Lung (tissue), 12 donors: Measurements from ENCODE around the gene ZCCHC17. TPM values are rescaled to one million over a fixed set of nuclear protein-coding genes. Genes with fewer than 3 reads are reported as not detected.

Experiments used
- ATAC-seq: fragments of 200-7000 bp; cut with Tn5 transposase; one replicate; pipeline ENCODE4 v1.9.1; 2020; ENCODE audit warnings: moderate number of reproducible peaks; ENCODE audit not compliant: insufficient read depth, low FRiP score
- DNase-seq, 3 donors: peaks; one replicate each; pipeline ENCODE4 v3.0.0-alpha.2; 2013 to 2017
- H3K27ac ChIP-seq, 2 donors: one replicate each; pipeline ENCODE4 v1.5.1; 2013; ENCODE audit warnings: mild to moderate bottlenecking in 2 of 2, moderate library complexity in 2 of 2, control low read depth in 1 of 2, inconsistent platforms in 1 of 2, low read depth in 1 of 2, low read length in 1 of 2
- H3K27me3 ChIP-seq, 3 donors: one replicate each; pipeline ENCODE4 v1.5.1; 2013; ENCODE audit warnings: low read length in 2 of 3; ENCODE audit not compliant: control insufficient read depth in 3 of 3, insufficient read depth in 3 of 3
- H3K36me3 ChIP-seq, 4 donors: one replicate each; pipeline ENCODE4 v1.5.1; 2013; ENCODE audit warnings: low read length in 4 of 4, mild to moderate bottlenecking in 1 of 4, moderate library complexity in 1 of 4; ENCODE audit not compliant: control insufficient read depth in 4 of 4, insufficient read depth in 4 of 4
- H3K4me1 ChIP-seq, 5 donors: one replicate each; pipeline ENCODE4 v1.5.1; 2013; ENCODE audit warnings: low read length in 5 of 5, mild to moderate bottlenecking in 2 of 5, moderate library complexity in 1 of 5; ENCODE audit not compliant: control insufficient read depth in 5 of 5, insufficient read depth in 5 of 5
- H3K4me3 ChIP-seq: one replicate; pipeline ENCODE4 v1.5.1; 2013; ENCODE audit warnings: mild to moderate bottlenecking, control low read depth, moderate library complexity
- H3K9ac ChIP-seq, 2 donors: one replicate each; pipeline ENCODE4 v1.5.1; 2013; ENCODE audit warnings: low read length in 2 of 2, control low read depth in 1 of 2; ENCODE audit not compliant: insufficient read depth in 1 of 2
- H3K9me3 ChIP-seq, 4 donors: one replicate each; pipeline ENCODE4 v1.5.1; 2013; ENCODE audit warnings: low read length in 3 of 4, mild to moderate bottlenecking in 1 of 4, moderate library complexity in 1 of 4; ENCODE audit not compliant: control insufficient read depth in 4 of 4, insufficient read depth in 3 of 4
- CTCF ChIP-seq: IDR thresholded peaks from 2 replicates; pipeline ENCODE4 v1.5.1; 2012; ENCODE audit warnings: mild to moderate bottlenecking; ENCODE audit errors: control extremely low read depth, extremely low read depth
- WGBS, 2 donors: extraction: QIAGEN DNeasy Blood & Tissue Kit; methylation state at CpG; one replicate each; pipeline ENCODE4 v1.1.7; 2013; 5-methylcytosine and 5-hydroxymethylcytosine counted together
- polyA plus RNA-seq, 2 donors: library from polyadenylated mRNA; stranded (reverse); fragments of 200-250 nt; gene quantifications; one replicate each; pipeline ENCODE4 v1.2.1, GENCODE V29; 2013
- total RNA-seq, 2 donors: library from RNA; depleted of rRNA in 1 of 2; stranded (reverse); fragments of >200 nt in 1 of 2; gene quantifications; one replicate each; pipeline ENCODE4 v1.2.1, GENCODE V29; 2014 to 2021
- donor health status: control.
- donor health status: control.
- donor health status: Bipolar disorder and iron deficiency.
- donor health status: healthy.
- donor health status: DM: yes; HTN: yes; CAD: no.

ZCCHC17 gene
- total and polyA plus RNA-seq, 4 donors: 17.0 to 27.7 (median 21.8) TPM

GRCh38 chr1:31366796-31367195, 70.0 kb downstream of the ZCCHC17 start:
- ATAC-seq (no peak), DNase-seq (no peak)
- Histone ChIP-seq H3K4me3 (no peak overlapping the region), H3K9me3 (no peaks in the 10 kb centered on the region), H3K4me1 (peaks cover 0 to 12% (median 0%) of the 10 kb centered on the region in 5 donors), H3K27me3 (no peaks in the 10 kb centered on the region), H3K27ac (peak overlapping the region in 1 of 2 donors; percentile 17), H3K9ac (no peak overlapping the region), H3K36me3 (peaks cover 14 to 20% (median 17%) of the 10 kb centered on the region in 4 donors)
- WGBS, 2 donors: 85 to 91% methylated on average over 2 of the region's 2 CpGs
- TF ChIP-seq CTCF: no peak

GRCh38 chr1:31368611-31369107, 71.8 kb downstream of the ZCCHC17 start:
- Histone ChIP-seq H3K9ac (no peak overlapping the region), H3K4me1 (peaks cover 0 to 21% (median 5%) of the 10 kb centered on the region in 5 donors), H3K27me3 (no peaks in the 10 kb centered on the region), H3K36me3 (peaks cover 12 to 20% (median 16%) of the 10 kb centered on the region in 4 donors), H3K27ac (peak overlapping the region; percentile 61 to 95), H3K9me3 (no peaks in the 10 kb centered on the region), H3K4me3 (no peak overlapping the region)
- 65 to 84% methylated on average over 3 of the region's 3 CpGs for WGBS, 2 donors
- DNase-seq (peak in 1 of 3 donors; percentile 12), ATAC-seq (no peak)
- TF ChIP-seq CTCF: no peak

DNA sequence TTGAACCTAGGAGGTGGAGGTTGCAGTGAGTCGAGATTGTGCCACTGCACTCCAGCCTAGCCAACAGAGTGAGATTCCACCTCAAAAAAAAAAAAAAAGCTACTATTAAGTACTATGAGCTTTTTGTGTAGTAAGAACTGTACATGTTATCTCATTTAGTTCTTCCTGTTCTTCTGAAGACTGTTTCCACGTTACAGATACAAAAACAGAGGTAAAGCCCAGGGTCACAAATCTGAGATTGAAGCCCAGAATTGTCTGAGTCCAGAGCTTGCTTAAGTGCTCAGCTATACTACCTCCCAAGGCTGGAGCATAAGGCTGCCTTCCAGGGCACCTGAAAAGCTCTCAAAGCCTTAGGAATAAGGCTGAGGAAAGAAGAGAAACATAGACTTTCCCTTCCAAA, 73.2 kb downstream of the ZCCHC17 start:
- Histone ChIP-seq H3K9ac (no peak overlapping the region), H3K4me3 (no peak overlapping the region), H3K36me3 (peaks cover 4 to 19% (median 7%) of the 10 kb centered on the region in 4 donors), H3K27ac (peak overlapping the region in 1 of 2 donors; percentile 95), H3K27me3 (no peaks in the 10 kb centered on the region), H3K9me3 (no peaks in the 10 kb centered on the region), H3K4me1 (peaks cover 0 to 28% (median 6%) of the 10 kb centered on the region in 5 donors)
- TF ChIP-seq CTCF: no peak
- 71 to 83% methylated on average over 2 of the region's 2 CpGs for WGBS, 2 donors
- ATAC-seq (no peak), DNase-seq (no peak)

DNA sequence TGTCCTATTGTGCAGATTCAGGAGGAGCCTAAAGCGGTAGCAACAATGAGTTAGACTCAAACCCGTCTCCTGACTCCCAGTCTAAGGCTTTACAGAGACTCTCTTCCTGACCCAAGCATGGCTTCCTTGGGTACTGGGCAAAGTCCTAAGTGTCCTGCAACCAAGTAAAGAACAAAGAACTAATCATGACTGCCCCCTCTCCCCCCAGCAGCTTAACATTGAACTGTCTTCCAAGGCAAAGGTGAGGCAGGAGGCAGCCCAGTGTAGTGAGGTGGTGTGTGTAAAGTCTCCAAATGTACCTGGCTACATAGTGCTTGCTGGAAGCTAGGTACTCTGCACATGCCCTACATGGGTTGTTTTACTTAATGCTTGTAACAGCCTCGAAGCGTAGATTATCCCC, 73.7 kb downstream of the ZCCHC17 start:
- Histone ChIP-seq H3K4me1 (peaks cover 0 to 28% (median 6%) of the 10 kb centered on the region in 5 donors), H3K27ac (peak overlapping the region in 1 of 2 donors; percentile 95)
- no peak for DNase-seq

More for the DNA sequence above, 73.7 kb downstream of the ZCCHC17 start:
- H3K36me3 ChIP-seq: peaks cover 0 to 13% (median 4%) of the 10 kb centered on the region in 4 donors
- no peak for ATAC-seq
- no peak for TF ChIP-seq CTCF
- H3K9ac ChIP-seq: no peak overlapping the region
- H3K9me3 ChIP-seq: no peaks in the 10 kb centered on the region
- no peak overlapping the region for H3K4me3 ChIP-seq
- H3K27me3 ChIP-seq: no peaks in the 10 kb centered on the region
- 92 to 96% methylated on average over 4 of the region's 4 CpGs for WGBS, 2 donors
